H1 (cell line): ENCODE results near the gene ZNF200. TPM values are rescaled to one million over a fixed set of nuclear protein-coding genes. Genes with fewer than 3 reads are reported as not detected.

ENCODE experiments used
- CTCF ChIA-PET: fragments of 300-600 bp; sonication (Branson Sonifier 250); formaldehyde crosslinking; loops from one replicate; lab custom pipeline; 2021; ENCODE audit not compliant: partially characterized antibody; lab: Charles Lee
- POLR2A ChIA-PET: fragments of 300-600 bp; sonication (Branson Sonifier 250); formaldehyde crosslinking; loops from one replicate; lab custom pipeline; 2021; ENCODE audit warnings: inconsistent platforms; ENCODE audit not compliant: partially characterized antibody; lab: Charles Lee
- DNase-seq, 2 experiments: peaks; one replicate each; pipeline versions ENCODE4 v3.0.0 to v3.0.0-alpha.2; 2010 to 2022; ENCODE audit warnings: low spot score in 2 of 2, low read depth in 1 of 2, mixed read lengths in 1 of 2
- FAIRE-seq: peaks from 2 replicates; lab custom pipeline; 2011; peaks lifted over from hg19 to GRCh38; lab: Jason Lieb, UNC
- H2AFZ ChIP-seq: 2 replicates; pipeline ENCODE4 v1.8.1; 2012; ENCODE audit warnings: low read length, inconsistent platforms
- H2AK5ac ChIP-seq: 2 replicates; pipeline ENCODE4 v1.6.1; 2013; ENCODE audit warnings: low read depth, low read length
- H2BK120ac ChIP-seq: replicated peaks from 2 replicates; pipeline ENCODE3; 2013; ENCODE audit warnings: low read depth, low read length, inconsistent platforms
- H2BK12ac ChIP-seq: 2 replicates; pipeline ENCODE4 v1.6.1; 2013; ENCODE audit warnings: low read depth, low read length
- H2BK15ac ChIP-seq: 2 replicates; pipeline ENCODE4 v1.6.1; 2013; ENCODE audit warnings: low read length
- H2BK20ac ChIP-seq: 2 replicates; pipeline ENCODE4 v1.6.1; 2013; ENCODE audit warnings: low read length
- H2BK5ac ChIP-seq: 2 replicates; pipeline ENCODE4 v1.6.1; 2013; ENCODE audit warnings: low read depth, low read length
- H3K14ac ChIP-seq: 2 replicates; pipeline ENCODE4 v1.6.1; 2013; ENCODE audit warnings: inconsistent platforms; ENCODE audit not compliant: insufficient read length
- H3K18ac ChIP-seq: 2 replicates; pipeline ENCODE4 v1.6.1; 2013; ENCODE audit warnings: low read length; ENCODE audit errors: extremely low read depth
- H3K23ac ChIP-seq: 2 replicates; pipeline ENCODE4 v1.6.1; 2013; ENCODE audit warnings: inconsistent platforms; ENCODE audit not compliant: insufficient read length
- H3K23me2 ChIP-seq: 2 replicates; pipeline ENCODE4 v1.6.1; 2013; ENCODE audit warnings: low read depth, low read length
- H3K27ac ChIP-seq: 2 replicates; pipeline ENCODE4 v1.6.1; 2011; ENCODE audit warnings: low read depth, low read length, inconsistent platforms
- H3K27me3 ChIP-seq, 4 experiments: replicated peaks in 1 of 4; 1 replicate in 1 of 4; 2 replicates in 3 of 4; pipeline versions ENCODE4 v1.6.1 to v1.8.1; 2011 to 2013; ENCODE audit warnings: low read length in 3 of 4, mild to moderate bottlenecking in 3 of 4, inconsistent platforms in 2 of 4, mixed read lengths in 2 of 4, moderate library complexity in 1 of 4; ENCODE audit not compliant: control insufficient read depth in 3 of 4, insufficient read depth in 3 of 4; ENCODE audit errors: extremely low read depth in 1 of 4
- H3K36me3 ChIP-seq, 4 experiments: 2 replicates each; pipeline versions ENCODE4 v1.6.1 to v1.8.1; 2011 to 2013; ENCODE audit warnings: mild to moderate bottlenecking in 4 of 4, low read length in 3 of 4, moderate library complexity in 2 of 4, control low read depth in 1 of 4, inconsistent platforms in 1 of 4; ENCODE audit not compliant: insufficient read depth in 4 of 4, control insufficient read depth in 2 of 4
- H3K4ac ChIP-seq: replicated peaks from 2 replicates; pipeline ENCODE3; 2013; ENCODE audit warnings: low read length, low read depth, mixed read lengths, inconsistent platforms; ENCODE audit not compliant: insufficient read length
- H3K4me1 ChIP-seq, 4 experiments: replicated peaks in 1 of 4; 1 replicate in 1 of 4; 2 replicates in 3 of 4; pipeline versions ENCODE4 v1.6.1 to v1.8.1; 2011 to 2013; ENCODE audit warnings: low read length in 3 of 4, inconsistent platforms in 2 of 4, mixed read lengths in 1 of 4; ENCODE audit not compliant: insufficient read depth in 4 of 4, control insufficient read depth in 3 of 4
- H3K4me2 ChIP-seq, 2 experiments: 2 replicates each; pipeline versions ENCODE4 v1.6.1 to v1.8.1; 2011 to 2013; ENCODE audit warnings: low read depth in 2 of 2, low read length in 2 of 2, control low read depth in 1 of 2, inconsistent platforms in 1 of 2, mild to moderate bottlenecking in 1 of 2; ENCODE audit not compliant: insufficient read depth in 1 of 2
- H3K4me3 ChIP-seq, 4 experiments: fragments of 200-600, 300-600 bp in 1 of 4; sonication (generic), shearing (Covaris generic), sonication (Bioruptor Twin) in 1 of 4; 2 replicates each; pipeline versions ENCODE4 v1.5.1 to v1.8.1; 2011 to 2016; ENCODE audit warnings: low read length in 4 of 4, low read depth in 3 of 4, control low read depth in 2 of 4, inconsistent platforms in 2 of 4, mild to moderate bottlenecking in 2 of 4, mixed read lengths in 1 of 4, moderate library complexity in 1 of 4; ENCODE audit not compliant: insufficient read depth in 2 of 4; ENCODE audit errors: extremely low read depth in 1 of 4
- H3K56ac ChIP-seq: replicated peaks from 2 replicates; pipeline ENCODE3; 2013; ENCODE audit warnings: low read depth, mild to moderate bottlenecking, mixed read lengths, low read length, inconsistent platforms; ENCODE audit not compliant: insufficient read length
- H3K79me1 ChIP-seq: 2 replicates; pipeline ENCODE4 v1.6.1; 2013; ENCODE audit warnings: low read depth, low read length, control low read depth
- H3K79me2 ChIP-seq, 2 experiments: 2 replicates each; pipeline versions ENCODE4 v1.6.1 to v1.8.1; 2012 to 2013; ENCODE audit warnings: low read length in 2 of 2, mild to moderate bottlenecking in 2 of 2, inconsistent platforms in 1 of 2; ENCODE audit not compliant: insufficient read depth in 2 of 2, control insufficient read depth in 1 of 2
- H3K9ac ChIP-seq, 4 experiments: replicated peaks in 1 of 4; 1 replicate in 1 of 4; 2 replicates in 3 of 4; pipeline versions ENCODE4 v1.6.1 to v1.8.1; 2011 to 2013; ENCODE audit warnings: low read depth in 3 of 4, low read length in 3 of 4, control low read depth in 2 of 4, mild to moderate bottlenecking in 2 of 4, moderate library complexity in 2 of 4, inconsistent platforms in 1 of 4; ENCODE audit errors: extremely low read depth in 1 of 4
- H3K9me3 ChIP-seq, 2 experiments: 2 replicates each; pipeline versions ENCODE4 v1.6.1 to v1.8.1; 2012 to 2013; ENCODE audit warnings: mild to moderate bottlenecking in 2 of 2, moderate library complexity in 2 of 2, control low read depth in 1 of 2, inconsistent platforms in 1 of 2, low read depth in 1 of 2, low read length in 1 of 2, mixed read lengths in 1 of 2; ENCODE audit not compliant: insufficient read depth in 2 of 2
- H4K20me1 ChIP-seq, 2 experiments: replicated peaks in 1 of 2; 2 replicates each; pipeline versions ENCODE3 to v1.8.1; 2011 to 2013; ENCODE audit warnings: inconsistent platforms in 2 of 2, low read length in 2 of 2, mild to moderate bottlenecking in 1 of 2; ENCODE audit not compliant: insufficient read depth in 2 of 2, control insufficient read depth in 1 of 2
- H4K5ac ChIP-seq: 2 replicates; pipeline ENCODE4 v1.6.1; 2013; ENCODE audit warnings: low read length, low read depth, mixed read lengths, inconsistent platforms; ENCODE audit not compliant: insufficient read length
- H4K8ac ChIP-seq: 2 replicates; pipeline ENCODE4 v1.8.0; 2013; ENCODE audit warnings: mild to moderate bottlenecking, moderate library complexity, low read length, inconsistent platforms; ENCODE audit not compliant: insufficient read depth; ENCODE audit errors: extremely low read depth
- H4K91ac ChIP-seq: replicated peaks from 2 replicates; pipeline ENCODE3; 2013; ENCODE audit warnings: low read length, mixed read lengths, inconsistent platforms; ENCODE audit not compliant: insufficient read length
- BCL11A ChIP-seq, 2 experiments: IDR thresholded peaks; one replicate each; pipeline ENCODE4 v1.6.1; 2011; ENCODE audit warnings: low read depth in 2 of 2, low read length in 2 of 2, mild to moderate bottlenecking in 2 of 2
- BRCA1 ChIP-seq: IDR thresholded peaks from 2 replicates; pipeline ENCODE4 v1.6.1; 2012; ENCODE audit warnings: low read depth, low read length, improper control_type of control experiment
- CBX5 ChIP-seq: fragments of 300-800, 300-1000 bp; sonication (generic); IDR thresholded peaks from 2 replicates; pipeline ENCODE4 v1.7.1; 2016; ENCODE audit warnings: antibody characterized with exemption, low read length, low read depth
- CBX8 ChIP-seq: fragments of 300-800, 300-1000 bp; sonication (generic); IDR thresholded peaks from 2 replicates; pipeline ENCODE4 v1.7.1; 2016; ENCODE audit warnings: low read depth, low read length, borderline replicate concordance
- PHF8 ChIP-seq: fragments of 200-600 bp; sonication (generic); conservative IDR thresholded peaks from 2 replicates; pipeline ENCODE4 v1.7.1; 2012; ENCODE audit warnings: low read depth, mild to moderate bottlenecking, inconsistent platforms, low read length, moderate library complexity
- RFX5 ChIP-seq: IDR thresholded peaks from 2 replicates; pipeline ENCODE4 v1.6.1; 2011; ENCODE audit warnings: low read depth, low read length, improper control_type of control experiment, borderline replicate concordance
- SIRT6 ChIP-seq: IDR thresholded peaks from one replicate; pipeline ENCODE4 v1.7.1; 2012; ENCODE audit warnings: low read length, inconsistent platforms
- SP1 ChIP-seq: IDR thresholded peaks from 2 replicates; pipeline ENCODE4 v1.6.1; 2011; ENCODE audit warnings: low read depth, low read length
- TBP ChIP-seq: IDR thresholded peaks from 2 replicates; pipeline ENCODE4 v1.6.1; 2011; ENCODE audit warnings: low read depth, low read length, improper control_type of control experiment
- WGBS, 2 experiments: shearing (Covaris generic) in 1 of 2; methylation state at CpG; one replicate each; pipeline versions ENCODE4 v1.1.6 to v1.1.7; 2013 to 2015; ENCODE audit warnings: low lambda C conversion rate in 2 of 2, mixed read lengths in 2 of 2, inconsistent platforms in 1 of 2, low coverage in 1 of 2, missing lambda C conversion rate in 1 of 2; ENCODE audit not compliant: insufficient replicate concordance in 2 of 2, insufficient coverage in 1 of 2, insufficient read length in 1 of 2; ENCODE audit errors: extremely low coverage in 1 of 2, missing lambda C conversion rate in 1 of 2; 5-methylcytosine and 5-hydroxymethylcytosine counted together
- polyA plus RNA-seq, 7 experiments: library from polyadenylated mRNA; depleted of rRNA in 3 of 7; stranded (reverse) in 5 of 7; unstranded in 2 of 7; fragments of >200 nt in 5 of 7; fragments of 200-250 nt in 2 of 7; gene quantifications; 1 replicate in 5 of 7; 2 replicates in 1 of 7; 4 replicates in 1 of 7; pipeline versions ENCODE4 v1.2.1 to v1.2.3, GENCODE V29; 2011 to 2013; ENCODE audit warnings: missing spikeins in 2 of 7, mixed read lengths in 2 of 7
- total RNA-seq: library from RNA; stranded (reverse); fragmentation: NEBNext Ultra II Directional; extraction: Animal tissue kit (Norgen Biotek cat#: 25700); gene quantifications from 2 replicates; pipeline ENCODE4 v1.2.1, GENCODE V29; 2021
- TF ChIP-seq, protein P1 (sequence below): IDR thresholded peaks from 2 replicates; pipeline ENCODE4 v1.6.1; 2012; ENCODE audit warnings: inconsistent platforms

Gene ZNF200
- total and polyA plus RNA-seq, 2 of the 8 experiments (the other 6 are each of a cell fraction or from before 2014, with no cell fraction given) = 2.7 to 9.9 TPM

DNA sequence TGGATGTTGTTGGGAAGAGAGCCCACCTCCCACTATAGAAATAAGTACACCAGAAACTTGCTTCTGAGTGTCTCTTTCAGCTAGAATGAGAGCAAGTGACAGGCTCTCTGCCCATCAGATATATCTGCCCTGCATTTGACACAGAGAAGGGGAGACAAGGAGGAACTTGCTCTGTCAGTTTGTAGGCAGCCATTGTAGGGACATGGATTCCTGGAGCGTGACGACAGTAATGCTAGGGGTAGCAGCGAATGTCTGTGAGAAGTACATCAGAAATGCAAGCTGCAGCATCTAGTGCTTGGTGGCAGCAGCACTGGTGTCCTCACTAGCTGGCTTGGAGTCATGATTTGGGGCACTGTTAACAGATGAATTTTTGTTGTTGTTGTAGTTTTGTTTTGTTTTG, 23.0 kb downstream of the ZNF200 start:
- Histone ChIP-seq H3K27ac (no peak overlapping the region), H3K79me2 (no peaks in the 10 kb centered on the region), H4K91ac (no peak overlapping the region), H2BK15ac (no peak overlapping the region), H3K79me1 (no peaks in the 10 kb centered on the region), H3K9ac (no peak overlapping the region), H2BK12ac (no peak overlapping the region), H2BK5ac (no peak overlapping the region), H3K14ac (no peak overlapping the region), H2BK120ac (no peak overlapping the region), H2AK5ac (no peak overlapping the region), H3K18ac (no peak overlapping the region), H3K4me2 (no peak overlapping the region), H3K27me3 (no peaks in the 10 kb centered on the region), H3K4ac (no peak overlapping the region), H3K9me3 (peaks cover 31 to 49% of the 10 kb centered on the region in 2 experiments), H2AFZ (no peak overlapping the region), H2BK20ac (no peak overlapping the region), H3K4me3 (no peak overlapping the region), H3K36me3 (no peaks in the 10 kb centered on the region), H3K23me2 (no peaks in the 10 kb centered on the region), H3K23ac (no peak overlapping the region), H3K4me1 (no peaks in the 10 kb centered on the region), H4K20me1 (no peaks in the 10 kb centered on the region), H3K56ac (no peak overlapping the region), H4K8ac (no peak overlapping the region), H4K5ac (no peak overlapping the region)
- ChIA-PET CTCF (no interaction called here), POLR2A (no interaction called here)
- WGBS, 2 experiments = 83% methylated on average over 3 of the region's 3 CpGs; no CpG with 5 or more reads in 1 of the 2 experiments
- no peak for TF ChIP-seq BCL11A (IDR thresholded peaks at IDR 0.05; ENCODE audit: low read depth in 2 of 2, low read length in 2 of 2)
- no peak for TF ChIP-seq SIRT6
- TF ChIP-seq, protein P1, sequence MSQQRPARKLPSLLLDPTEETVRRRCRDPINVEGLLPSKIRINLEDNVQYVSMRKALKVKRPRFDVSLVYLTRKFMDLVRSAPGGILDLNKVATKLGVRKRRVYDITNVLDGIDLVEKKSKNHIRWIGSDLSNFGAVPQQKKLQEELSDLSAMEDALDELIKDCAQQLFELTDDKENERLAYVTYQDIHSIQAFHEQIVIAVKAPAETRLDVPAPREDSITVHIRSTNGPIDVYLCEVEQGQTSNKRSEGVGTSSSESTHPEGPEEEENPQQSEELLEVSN = no peak
- TF ChIP-seq TBP = no peak
- no peak for TF ChIP-seq CBX8
- no peak for TF ChIP-seq RFX5
- TF ChIP-seq BRCA1 = no peak
- TF ChIP-seq PHF8 = no peak
- TF ChIP-seq SP1 = no peak
- no peak for TF ChIP-seq CBX5
- FAIRE-seq = no peak
- no peak for DNase-seq
